Large intestine (tissue), 12 donors: ENCODE data around the gene PCDHB7. TPM values are rescaled to one million over a fixed set of nuclear protein-coding genes. Genes with fewer than 3 reads are reported as not detected.
"Not testable (repeated sequence)": the region's sequence is repeated elsewhere in the genome, so short reads cannot be mapped to it uniquely, and the experiment has no call there.

Experiments used
- DNase-seq, 2 donors: peaks; one replicate each; pipeline versions ENCODE4 v3.0.0 to v3.0.0-alpha.2; 2013
- H3K27ac ChIP-seq: one replicate; pipeline ENCODE4 v1.5.1; 2013; ENCODE audit warnings: low read length
- H3K27me3 ChIP-seq: 2 replicates; pipeline ENCODE4 v1.6.1; 2013; ENCODE audit warnings: low read length; ENCODE audit not compliant: control insufficient read depth, insufficient read depth
- H3K36me3 ChIP-seq: 2 replicates; pipeline ENCODE4 v1.6.1; 2013; ENCODE audit warnings: low read length; ENCODE audit not compliant: control insufficient read depth, insufficient read depth
- H3K4me1 ChIP-seq: one replicate; pipeline ENCODE4 v1.6.1; 2013; ENCODE audit warnings: low read length; ENCODE audit not compliant: control insufficient read depth, insufficient read depth
- H3K4me3 ChIP-seq: one replicate; pipeline ENCODE4 v1.5.1; 2013; ENCODE audit warnings: low read length
- H3K9me3 ChIP-seq: one replicate; pipeline ENCODE4 v1.6.1; 2013; ENCODE audit warnings: mild to moderate bottlenecking, low read depth, low read length, moderate library complexity; ENCODE audit not compliant: control insufficient read depth
- WGBS: methylation state at CpG from one replicate; pipeline ENCODE4 v1.1.5; 2013; ENCODE audit warnings: low lambda C conversion rate; ENCODE audit not compliant: insufficient coverage; 5-methylcytosine and 5-hydroxymethylcytosine counted together
- long read RNA-seq, 11 donors: transcript quantifications; one replicate each; lab custom pipeline, GENCODE V29; 2026
- polyA plus RNA-seq: library from polyadenylated mRNA; unstranded; fragments of 120-200 nt; gene quantifications from one replicate; pipeline ENCODE4 v1.2.1, GENCODE V29; 2013

PCDHB7 gene
- polyA plus RNA-seq, result 1.3 TPM
- long read RNA-seq, donor 1, result 0 reads
- long read RNA-seq, donor 2, partial matches to known transcripts, result 0 of 4 reads
- long read RNA-seq, donor 2, other reads (novel, unspliced or antisense), result 0 of 4 reads
- long read RNA-seq, donor 3, partial matches to known transcripts, result 0 of 2 reads
- long read RNA-seq, donor 3, other reads (novel, unspliced or antisense), result 0 of 2 reads
- long read RNA-seq, donor 4, result 0 reads
- long read RNA-seq, donor 5, partial matches to known transcripts, result 0 of 2 reads
- long read RNA-seq, donor 5, other reads (novel, unspliced or antisense), result 0 of 2 reads
- long read RNA-seq, donor 6, partial matches to known transcripts, result 0 of 2 reads
- long read RNA-seq, donor 6, other reads (novel, unspliced or antisense), result 0 of 2 reads
- long read RNA-seq, donor 7, partial matches to known transcripts, result 0 of 3 reads
- long read RNA-seq, donor 7, other reads (novel, unspliced or antisense), result 0 of 3 reads
- long read RNA-seq, donor 8, partial matches to known transcripts, result 0 of 1 reads
- long read RNA-seq, donor 8, other reads (novel, unspliced or antisense), result 0 of 1 reads
- long read RNA-seq, donor 9, partial matches to known transcripts, result 0 of 2 reads
- long read RNA-seq, donor 9, other reads (novel, unspliced or antisense), result 0 of 2 reads
- long read RNA-seq, donor 10, partial matches to known transcripts, result 0 of 4 reads
- long read RNA-seq, donor 10, other reads (novel, unspliced or antisense), result 0 of 4 reads
- long read RNA-seq, donor 11, result 0 reads

GRCh38 chr5:141172381-141173204, at the start of gene PCDHB7:
TSS of gene PCDHB7 (plus strand) at chr5:141172644. CDS start at chr5:141172836, 192 bp downstream.
- Histone ChIP-seq H3K4me1 (no peaks in the 10 kb centered on the region), H3K27ac (no peak within 1 kb of the TSS), H3K4me3 (no peak within 1 kb of the TSS), H3K36me3 (no peaks in the 10 kb centered on the region), H3K9me3 (peaks cover 11% of the 10 kb centered on the region), H3K27me3 (peaks cover 2% of the 10 kb centered on the region)
- DNase-seq, result no peak
- WGBS, result 4% methylated on average over 4 of the region's 20 CpGs

GRCh38 chr5:141123396-141124135, 48.9 kb upstream of the PCDHB7 start:
- H3K4me3 ChIP-seq, H3K4me1 ChIP-seq, H3K27me3 ChIP-seq, H3K27ac ChIP-seq, H3K9me3 ChIP-seq, H3K36me3 ChIP-seq, DNase-seq: not testable (repeated sequence)
- no CpG with 5 or more reads among the region's 73 CpGs for WGBS

GRCh38 chr5:141127305-141127704, 45.1 kb upstream of the PCDHB7 start:
- DNase-seq, result no peak
- Histone ChIP-seq H3K27ac (no peak overlapping the region), H3K4me1 (no peaks in the 10 kb centered on the region), H3K4me3 (no peak overlapping the region), H3K9me3 (peaks cover 5% of the 10 kb centered on the region), H3K36me3 (no peaks in the 10 kb centered on the region), H3K27me3 (no peaks in the 10 kb centered on the region)
- no CpG with 5 or more reads among the region's 1 CpG for WGBS

- DNase-seq, result no peak
- Histone ChIP-seq H3K9me3 (peaks cover 18% of the 10 kb centered on the region), H3K4me3 (peak within 1 kb of the TSS; percentile 13), H3K27ac (no peak within 1 kb of the TSS), H3K36me3 (no peaks in the 10 kb centered on the region), H3K27me3 (peaks cover 10% of the 10 kb centered on the region), H3K4me1 (no peaks in the 10 kb centered on the region)
- 17% methylated on average over 2 of the region's 22 CpGs for WGBS
Observed at GRCh38 chr5:141135030-141135717, 37.3 kb upstream of the PCDHB7 start, which contains the start of gene PCDHB5. TSS of gene PCDHB5 (plus strand) at chr5:141135206. CDS start at chr5:141135435, 229 bp downstream.

GRCh38 chr5:141135718-141136266, 36.7 kb upstream of the PCDHB7 start:
- DNase-seq, result no peak
- Histone ChIP-seq H3K4me1 (no peaks in the 10 kb centered on the region), H3K4me3 (no peak overlapping the region), H3K27me3 (peaks cover 10% of the 10 kb centered on the region), H3K9me3 (peaks cover 18% of the 10 kb centered on the region), H3K36me3 (no peaks in the 10 kb centered on the region), H3K27ac (no peak overlapping the region)
- WGBS, result 50% methylated on average over 2 of the region's 19 CpGs

GRCh38 chr5:141137346-141137745, 35.1 kb upstream of the PCDHB7 start:
- DNase-seq, H3K36me3 ChIP-seq, H3K27ac ChIP-seq, H3K4me1 ChIP-seq, H3K27me3 ChIP-seq, H3K4me3 ChIP-seq: not testable (repeated sequence)
- no CpG with 5 or more reads among the region's 34 CpGs for WGBS
- peaks cover 18% of the 10 kb centered on the region for H3K9me3 ChIP-seq

- H3K27me3 ChIP-seq, result peaks cover 4% of the 10 kb centered on the region
- DNase-seq, result no peak
Observed at GRCh38 chr5:141149812-141150211, 22.6 kb upstream of the PCDHB7 start, which contains the start of gene PCDHB6. TSS of gene PCDHB6 (plus strand) at chr5:141150057. CDS start at chr5:141150258, 201 bp downstream.

GRCh38 chr5:141150224-141150992, 22.0 kb upstream of the PCDHB7 start:
- Histone ChIP-seq H3K27ac (no peak overlapping the region), H3K9me3 (peaks cover 15% of the 10 kb centered on the region)

More at GRCh38 chr5:141149812-141150211, 22.6 kb upstream of the PCDHB7 start, which contains the start of gene PCDHB6:
- Histone ChIP-seq H3K4me1 (no peaks in the 10 kb centered on the region), H3K4me3 (no peak within 1 kb of the TSS), H3K27ac (no peak within 1 kb of the TSS), H3K36me3 (no peaks in the 10 kb centered on the region), H3K9me3 (peaks cover 12% of the 10 kb centered on the region)
- WGBS, result no CpG with 5 or more reads among the region's 18 CpGs

More at GRCh38 chr5:141150224-141150992, 22.0 kb upstream of the PCDHB7 start:
- no peaks in the 10 kb centered on the region for H3K4me1 ChIP-seq
- DNase-seq, result no peak
- H3K27me3 ChIP-seq, result peaks cover 4% of the 10 kb centered on the region
- H3K4me3 ChIP-seq, result no peak overlapping the region
- no CpG with 5 or more reads among the region's 33 CpGs for WGBS
- H3K36me3 ChIP-seq, result no peaks in the 10 kb centered on the region
